Ishikawa (cell line): ENCODE data around the gene MAGI1.

Experiments
- CREB1 ChIP-seq: IDR thresholded peaks from 2 replicates; pipeline ENCODE4 v1.6.1; 2012; ENCODE audit warnings: low read depth
- EP300 ChIP-seq: IDR thresholded peaks from 2 replicates; pipeline ENCODE4 v1.6.1; 2012; ENCODE audit warnings: borderline replicate concordance
- FOXM1 ChIP-seq: IDR thresholded peaks from 2 replicates; pipeline ENCODE4 v1.6.1; 2012; ENCODE audit warnings: low read depth, borderline replicate concordance
- RAD21 ChIP-seq: IDR thresholded peaks from 2 replicates; pipeline ENCODE4 v1.6.1; 2012; ENCODE audit warnings: low read depth
- REST ChIP-seq: IDR thresholded peaks from 2 replicates; pipeline ENCODE4 v1.6.1; 2012; ENCODE audit warnings: low read depth, mild to moderate bottlenecking
- TAF1 ChIP-seq: IDR thresholded peaks from 2 replicates; pipeline ENCODE4 v1.6.1; 2012; ENCODE audit warnings: low read depth, mild to moderate bottlenecking
- TCF12 ChIP-seq: IDR thresholded peaks from 2 replicates; pipeline ENCODE4 v1.6.1; 2012; ENCODE audit warnings: low read depth
- TEAD4 ChIP-seq: IDR thresholded peaks from 2 replicates; pipeline ENCODE4 v1.6.1; 2012
- USF1 ChIP-seq: IDR thresholded peaks from 2 replicates; pipeline ENCODE4 v1.6.1; 2012
- ZBTB7A ChIP-seq: IDR thresholded peaks from 2 replicates; pipeline ENCODE4 v1.6.1; 2012; ENCODE audit warnings: low read depth

- TF ChIP-seq FOXM1 = no peak
- no peak for TF ChIP-seq USF1
- TF ChIP-seq EP300 = no peak
- TF ChIP-seq TCF12 = no peak
- no peak for TF ChIP-seq TAF1
- TF ChIP-seq REST = no peak
- no peak for TF ChIP-seq TEAD4
- no peak for TF ChIP-seq RAD21
- TF ChIP-seq CREB1 = no peak
- no peak for TF ChIP-seq ZBTB7A
Measured at GRCh38 chr3:66083784-66084213, 45.1 kb upstream of the MAGI1 start.
